ENCODE results near the gene CH25H.
"Not testable (repeated sequence)": the region's sequence is repeated elsewhere in the genome, so short reads cannot be mapped to it uniquely, and the experiment has no call there.

Gene CH25H

DNA sequence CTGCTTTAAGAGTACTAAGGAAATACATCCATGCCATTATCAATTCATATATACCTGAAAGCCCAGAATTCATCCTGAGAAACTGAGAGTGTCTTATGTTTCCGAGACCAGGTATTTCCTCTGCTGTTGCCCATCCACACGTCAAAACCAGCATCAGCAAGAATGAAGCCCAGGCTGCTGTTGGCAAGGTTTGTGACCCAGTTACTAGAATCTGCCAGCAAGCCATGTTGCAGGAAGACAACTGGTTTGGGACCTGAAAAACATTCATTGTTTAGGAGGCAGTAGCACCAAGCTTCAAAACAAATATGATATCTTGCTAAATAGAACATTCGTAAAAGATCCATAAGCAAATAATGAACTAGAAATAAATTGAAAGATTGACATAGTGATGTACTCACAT, 21.0 kb upstream of the CH25H start:
- DNase-seq = no peak

DNA sequence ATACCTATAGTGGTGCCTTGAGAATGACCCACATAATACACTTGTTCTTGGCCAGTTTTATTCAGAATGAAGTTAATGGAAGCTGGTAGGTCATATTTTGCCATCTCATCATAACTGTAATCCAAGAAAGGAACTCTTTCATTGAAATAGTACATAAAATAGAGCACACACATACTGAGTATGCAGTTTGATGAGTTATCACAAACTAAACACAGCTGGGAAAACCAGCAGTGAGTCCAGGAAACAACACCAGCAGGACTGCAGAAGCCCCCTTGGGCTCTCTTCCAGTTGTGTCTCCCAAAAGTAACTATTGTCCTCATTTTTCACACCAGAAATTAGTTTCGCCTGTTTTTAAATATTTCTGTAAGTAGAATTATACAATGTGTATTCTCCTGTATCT, 19.8 kb upstream of the CH25H start:
- DNase-seq = no peak

DNA sequence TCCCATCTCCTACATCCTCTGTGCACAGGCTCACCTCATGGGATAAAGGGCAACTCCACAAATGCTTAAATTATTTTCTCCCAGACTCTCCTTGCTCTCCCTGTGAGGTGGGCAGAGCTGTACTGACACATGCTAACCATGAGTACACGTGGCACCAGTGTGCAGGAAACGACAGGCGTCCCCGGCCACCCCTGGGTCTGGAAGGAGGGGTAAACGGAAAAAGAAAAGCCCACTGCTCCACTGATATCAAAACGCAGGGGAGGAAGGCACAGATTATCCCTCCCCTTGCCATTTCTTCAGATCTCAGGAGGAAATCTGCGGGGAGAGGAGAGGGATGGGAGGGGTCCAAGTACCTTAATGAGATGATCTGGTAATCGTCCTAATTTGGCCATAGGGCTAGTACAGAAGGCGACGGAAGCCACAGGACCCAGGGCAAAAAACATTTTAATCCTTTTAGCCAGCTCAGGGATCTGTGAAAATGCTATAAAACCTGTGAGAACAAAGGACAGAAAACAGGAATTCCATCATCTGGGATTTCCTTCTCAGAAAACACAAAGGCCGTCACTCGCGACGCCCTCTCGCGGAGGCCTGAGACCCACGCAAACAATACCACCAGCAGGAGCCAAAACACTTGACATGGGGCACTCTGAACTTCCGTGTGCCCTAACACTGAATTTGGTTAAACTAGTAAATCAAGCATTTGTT, 17.8 kb upstream of the CH25H start:
- no peak for DNase-seq

DNA sequence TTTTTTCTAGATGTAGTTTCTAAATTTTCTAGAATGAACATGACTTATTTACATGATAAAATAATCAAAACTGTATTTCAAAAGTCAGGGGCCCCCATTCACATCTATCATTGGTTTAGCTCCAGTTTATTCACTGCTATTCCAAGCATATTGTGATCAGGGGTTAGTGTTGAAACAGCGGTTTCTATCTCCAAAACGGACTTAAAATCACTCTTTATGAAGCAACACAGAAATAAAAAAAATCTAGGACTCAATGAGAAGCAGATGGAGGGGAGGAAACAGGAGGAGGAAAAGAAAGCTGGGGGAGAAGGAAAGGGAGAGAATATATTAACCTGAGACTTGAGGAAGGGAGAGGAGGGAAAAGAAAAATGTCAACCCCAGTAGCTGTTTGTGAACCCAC, 14.8 kb upstream of the CH25H start:
- no peak for DNase-seq

DNA sequence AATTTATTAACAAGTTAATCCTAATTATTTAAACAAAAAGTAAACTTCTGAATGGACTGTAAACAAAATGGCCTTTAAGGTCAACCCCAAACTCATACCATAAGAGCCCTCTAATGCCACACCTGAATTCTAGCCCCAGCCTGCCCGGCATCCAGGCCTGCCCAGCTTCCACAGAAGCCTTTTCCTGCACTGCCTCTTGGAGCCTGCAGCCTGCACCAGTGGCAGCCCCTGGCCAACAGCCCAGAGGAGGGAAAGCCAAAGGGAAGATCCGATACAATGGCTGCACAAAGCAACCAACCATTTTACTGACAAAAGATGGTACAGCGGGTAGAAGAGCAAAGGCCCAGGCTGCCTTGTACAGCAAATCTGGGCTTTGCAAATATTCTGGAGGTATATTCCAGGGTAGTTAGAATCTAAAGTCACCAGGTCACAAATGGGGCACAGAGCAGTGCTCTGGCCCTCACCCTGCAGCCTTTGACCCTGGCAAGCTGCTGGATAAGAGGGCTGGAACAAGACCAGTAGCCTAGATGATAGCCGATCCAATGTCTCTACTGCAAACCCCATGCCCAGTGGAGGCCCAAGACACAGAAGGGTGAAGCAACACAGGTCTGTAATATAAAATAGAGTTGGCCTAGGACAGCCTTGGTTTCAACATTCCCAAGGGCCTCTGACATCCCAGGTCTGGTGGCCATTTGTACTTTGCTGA, 12.5 kb upstream of the CH25H start:
- no peak for DNase-seq

DNA sequence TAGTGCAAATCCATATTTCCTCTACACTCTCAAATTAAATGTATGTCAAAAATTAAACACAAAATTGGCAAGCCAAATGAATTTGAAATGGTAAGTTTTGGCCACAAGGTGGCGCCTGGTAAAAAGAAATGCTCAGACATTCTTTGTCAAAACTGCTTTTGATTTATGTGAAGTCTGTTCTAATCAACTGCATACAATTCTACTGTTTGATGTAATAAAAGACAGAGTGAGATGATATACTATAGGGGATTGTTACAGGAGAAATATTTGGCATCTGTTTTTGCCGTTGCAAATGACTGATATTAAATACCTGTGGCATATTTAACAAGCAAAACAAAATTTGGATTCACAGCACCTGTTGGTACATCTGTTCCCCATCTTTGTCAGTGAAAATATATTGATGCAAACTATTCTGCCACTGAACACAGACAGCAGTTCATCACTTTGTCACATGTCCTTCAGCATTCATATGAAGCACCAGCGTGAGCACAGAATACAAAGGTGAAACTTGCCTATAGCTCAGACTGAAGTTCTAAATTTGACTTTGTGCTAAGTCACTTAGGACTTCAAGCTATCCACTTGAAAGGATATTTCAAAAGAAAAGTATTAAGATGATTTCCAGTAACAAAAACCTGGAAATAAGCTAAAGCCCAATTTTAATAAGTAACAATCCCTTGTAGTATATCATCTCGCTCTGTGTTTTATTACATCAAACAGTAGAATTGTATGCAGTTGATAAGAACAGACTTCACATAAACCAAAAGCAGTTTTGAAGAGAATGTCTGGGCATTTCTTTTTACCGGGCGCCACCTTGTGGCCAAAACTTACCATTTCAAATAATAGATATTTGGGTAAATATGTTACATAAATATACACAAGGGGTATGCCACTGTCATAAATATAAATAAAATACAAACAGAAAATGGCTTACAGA, 10.2 kb upstream of the CH25H start:
- DNase-seq = peak; percentile 31

DNA sequence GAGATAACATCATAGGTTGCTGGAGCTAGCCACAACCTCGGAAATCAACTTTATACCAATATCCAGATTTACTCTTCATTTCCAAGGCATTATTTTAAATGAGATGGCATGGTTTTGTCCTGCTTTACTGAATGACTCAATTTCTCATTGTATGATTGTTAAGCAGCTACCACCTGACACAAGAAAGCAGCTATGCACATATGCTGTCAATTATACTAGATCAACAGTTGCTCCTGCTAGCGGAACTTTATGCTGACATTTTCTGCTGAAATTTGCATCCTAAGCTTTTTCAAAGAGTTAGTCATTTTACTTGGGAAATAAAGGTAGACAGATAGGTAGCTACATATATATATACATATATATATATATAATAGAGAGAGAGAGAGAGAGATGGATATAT, 8.9 kb upstream of the CH25H start:
- DNase-seq = no peak

DNA sequence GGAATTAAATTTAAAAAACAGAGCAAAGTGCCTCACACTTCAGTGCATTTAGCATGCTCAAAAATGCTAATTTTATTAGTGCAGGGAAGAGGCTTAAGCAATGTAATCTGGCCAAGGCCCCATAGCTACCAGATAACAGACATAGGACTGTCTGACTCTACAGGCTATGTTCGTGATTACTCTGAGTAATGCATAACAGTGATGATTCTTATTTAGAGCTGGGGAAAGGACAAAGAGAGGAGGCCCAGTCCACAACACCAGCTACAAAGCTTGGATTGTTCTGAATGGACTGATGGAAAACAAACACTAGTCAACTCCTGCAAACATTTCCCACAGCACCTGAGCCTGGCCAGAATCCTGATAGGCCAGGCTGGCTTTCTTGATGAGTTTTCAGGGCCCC, 8.4 kb upstream of the CH25H start:
- DNase-seq = no peak

DNA sequence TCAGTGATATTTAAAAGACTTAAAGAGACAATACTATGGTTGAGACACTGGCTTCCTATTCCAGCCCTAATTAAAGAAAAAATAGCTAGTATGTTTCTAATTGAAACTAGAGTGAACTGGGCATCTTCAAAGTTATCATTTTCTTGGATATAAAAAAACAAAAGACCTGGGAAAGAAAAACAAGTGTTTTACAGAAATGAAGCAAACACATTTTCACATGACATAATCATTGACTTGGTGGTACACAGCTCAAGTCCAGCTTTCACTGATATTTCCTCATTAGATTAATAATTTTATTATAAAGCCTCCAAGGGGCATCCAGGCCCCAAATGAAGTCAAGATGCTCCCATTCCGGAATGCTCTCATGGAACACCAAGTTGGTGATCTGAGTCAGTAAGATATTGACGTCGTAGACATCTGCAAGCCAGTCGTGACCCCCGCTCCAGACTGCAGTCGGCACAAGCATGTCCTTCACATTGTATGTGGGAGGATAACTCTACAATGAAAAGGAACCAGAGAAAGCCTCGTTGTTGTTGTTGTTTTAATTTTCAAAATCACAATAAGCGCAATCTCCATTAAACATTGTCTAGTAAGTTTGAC, 7.5 kb upstream of the CH25H start:
- DNase-seq = no peak

DNA sequence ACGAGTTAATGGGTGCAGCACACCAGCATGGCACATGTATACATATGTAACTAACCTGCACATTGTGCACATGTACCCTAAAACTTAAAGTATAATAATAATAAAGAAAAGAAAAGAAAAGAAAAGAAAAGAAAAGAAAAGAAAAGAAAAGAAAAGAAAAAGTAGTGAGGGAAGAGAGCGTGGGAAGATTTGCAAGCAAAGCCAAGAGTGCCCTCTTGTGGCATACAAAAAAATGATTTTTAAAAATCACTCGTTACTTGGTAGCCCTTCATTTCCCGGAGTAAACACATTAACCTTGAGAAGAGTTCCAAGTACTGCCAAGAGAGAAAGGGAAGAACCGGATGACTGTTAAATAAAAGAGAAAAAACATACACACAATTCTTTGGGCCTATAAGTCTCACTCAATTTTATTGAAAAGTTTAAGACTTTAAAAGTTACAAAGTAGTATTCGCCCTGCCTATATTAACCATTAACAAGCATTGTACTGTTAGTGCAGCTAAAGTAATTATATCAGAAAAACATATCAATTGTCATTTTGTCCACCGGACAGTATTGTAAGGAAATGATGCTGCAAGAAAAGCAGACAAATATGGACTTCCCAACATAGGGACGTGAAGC, 6.2 kb upstream of the CH25H start:
- no peak for DNase-seq

DNA sequence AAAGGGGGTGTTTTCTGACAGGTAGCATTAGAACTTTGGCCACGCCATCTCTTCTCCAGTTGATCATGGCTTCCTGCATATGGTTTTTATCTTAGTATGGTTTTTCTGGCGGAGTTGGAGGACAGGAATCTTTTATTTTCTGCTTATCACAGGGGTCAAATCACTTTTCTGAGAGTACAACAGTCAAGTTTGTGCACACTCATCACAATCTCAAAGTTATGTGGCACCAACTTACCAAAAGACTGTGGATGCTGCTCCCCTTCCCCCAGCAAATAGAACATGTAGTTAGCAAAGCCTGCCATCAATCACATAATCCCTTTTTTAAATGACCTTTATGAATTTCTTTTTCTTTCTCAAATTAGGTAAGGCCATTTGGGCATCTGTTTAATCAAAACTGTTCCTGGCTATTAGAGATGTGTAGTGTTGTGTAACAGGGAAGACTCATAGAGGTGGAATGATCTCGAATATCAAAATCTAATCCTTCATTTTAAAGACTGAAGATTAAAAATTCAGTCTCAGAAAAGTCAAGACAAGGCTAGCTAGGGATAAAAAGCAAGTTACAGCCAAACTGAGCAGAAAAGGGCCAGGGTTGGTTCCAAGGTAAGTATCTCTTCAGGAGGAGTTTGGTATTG, 3.8 kb upstream of the CH25H start:
- no peak for DNase-seq

DNA sequence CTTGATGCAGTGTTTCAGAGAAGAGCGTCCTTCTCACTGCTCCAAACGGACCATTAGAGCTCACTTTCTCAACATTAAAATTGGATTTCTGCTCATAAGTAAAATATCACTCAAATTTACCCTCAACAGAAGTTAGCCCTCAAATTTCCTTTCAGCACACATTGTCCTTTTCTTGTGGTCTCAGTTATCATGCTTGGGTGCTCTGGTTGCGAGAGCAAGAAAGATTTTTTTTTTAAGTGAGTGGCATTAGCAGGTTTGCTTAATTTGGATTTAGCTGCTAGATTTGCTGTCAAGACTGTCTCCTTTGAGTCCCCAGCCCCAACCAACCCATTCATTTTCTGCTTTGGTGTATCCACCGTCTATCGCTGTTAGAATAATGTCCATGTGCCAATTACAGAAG, 2.6 kb upstream of the CH25H start:
- DNase-seq = no peak

DNA sequence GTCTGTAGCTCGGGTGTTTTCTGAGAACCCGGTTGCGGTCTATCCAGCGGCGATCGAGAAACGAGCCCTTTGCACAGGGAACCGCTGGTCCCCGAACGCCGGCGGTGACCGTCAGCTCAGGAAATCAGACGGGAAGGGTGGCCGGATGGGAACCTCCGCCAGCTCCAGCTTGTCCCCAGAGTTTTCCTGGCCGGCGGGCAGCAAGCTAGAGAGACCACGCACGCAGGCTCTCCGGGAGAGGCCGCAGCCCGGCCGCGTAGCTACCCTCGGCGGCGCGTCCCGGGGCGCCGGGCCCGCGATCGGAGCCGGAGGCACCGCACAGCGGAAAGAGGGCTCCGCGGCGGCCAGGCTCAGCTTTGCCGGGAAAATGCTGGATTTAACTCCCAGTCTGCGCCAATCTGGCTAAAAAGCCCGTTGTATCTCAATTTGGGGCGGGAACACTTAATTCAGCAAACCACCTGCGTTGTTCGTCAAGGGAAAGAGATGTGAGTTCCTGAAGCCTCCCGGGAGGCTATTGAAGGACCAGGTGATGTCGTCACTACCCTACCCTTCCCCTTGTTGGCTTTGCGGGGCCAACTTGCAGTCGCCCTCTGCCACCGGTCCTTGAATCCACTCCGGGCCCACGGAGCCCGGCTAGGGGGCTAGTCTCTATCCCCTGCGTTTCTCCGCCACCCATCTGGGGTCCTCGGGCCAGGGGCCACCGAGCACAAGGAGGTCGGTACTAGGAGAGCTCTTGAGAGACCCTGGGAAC, 859 bp upstream of the CH25H start:
- DNase-seq = peak; percentile 7

DNA sequence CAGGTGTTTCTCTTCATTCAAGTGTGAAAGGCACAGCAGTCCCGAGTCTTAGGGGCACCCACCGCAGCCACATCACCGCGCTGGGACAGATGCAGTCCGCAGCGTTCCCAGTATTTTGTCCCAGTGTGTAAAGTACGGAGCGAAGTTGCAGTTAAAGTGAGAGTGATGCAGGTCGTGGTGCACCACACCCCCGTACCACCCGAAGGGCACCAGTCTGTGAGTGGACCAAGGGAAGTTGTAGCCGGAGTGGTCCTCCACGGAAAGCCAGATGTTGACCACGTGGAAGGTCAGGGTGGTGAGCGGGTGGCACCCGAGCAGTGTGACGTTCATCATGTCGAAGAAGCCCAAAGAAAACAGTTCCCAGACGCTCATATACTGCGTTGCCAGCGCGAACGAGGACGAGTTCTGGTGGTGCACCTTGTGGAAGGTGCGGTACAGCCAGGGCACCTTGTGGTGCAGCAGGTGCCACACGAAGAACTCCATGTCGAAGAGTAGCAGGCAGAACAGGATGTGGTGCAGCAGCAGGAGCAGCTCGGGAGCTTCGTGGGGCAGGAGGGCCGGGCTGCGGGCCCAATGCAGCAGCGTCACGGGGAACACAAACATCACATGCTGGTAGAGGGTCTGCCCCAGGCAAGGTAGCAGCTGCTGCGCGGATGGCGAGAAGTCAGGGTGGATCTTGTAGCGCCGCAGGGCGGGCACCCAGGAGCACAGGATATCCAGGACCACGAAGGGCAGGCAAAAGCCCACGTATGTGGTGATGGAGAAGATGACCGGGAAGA, 526 bp downstream of the CH25H start:
- peak; percentile 31 for DNase-seq

DNA sequence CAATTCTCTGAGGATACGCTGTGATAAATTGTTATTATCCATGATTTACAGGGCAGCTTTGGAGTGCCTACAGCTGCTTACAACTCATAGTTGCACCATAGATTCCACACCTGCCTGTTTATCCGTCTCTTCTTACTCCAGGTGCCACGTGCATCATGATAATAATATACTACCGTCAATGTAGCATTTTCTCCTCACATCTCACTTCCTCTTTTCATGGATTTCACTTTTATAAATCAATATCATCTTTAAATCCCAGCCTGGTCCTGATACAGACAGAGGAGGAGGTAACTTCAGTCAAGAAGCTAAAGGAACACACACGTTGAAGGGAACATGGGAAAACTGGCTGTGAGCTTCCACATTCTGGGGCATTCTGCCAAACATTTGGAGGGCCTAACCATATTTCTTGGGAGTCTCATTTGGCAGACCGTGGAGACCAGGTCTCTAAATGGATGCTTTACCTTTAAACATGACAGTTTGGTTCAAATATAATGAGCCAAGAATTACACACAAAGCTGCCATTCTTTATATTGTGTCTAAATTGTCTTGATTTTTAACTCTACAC, 2.4 kb downstream of the CH25H start:
- DNase-seq = no peak

DNA sequence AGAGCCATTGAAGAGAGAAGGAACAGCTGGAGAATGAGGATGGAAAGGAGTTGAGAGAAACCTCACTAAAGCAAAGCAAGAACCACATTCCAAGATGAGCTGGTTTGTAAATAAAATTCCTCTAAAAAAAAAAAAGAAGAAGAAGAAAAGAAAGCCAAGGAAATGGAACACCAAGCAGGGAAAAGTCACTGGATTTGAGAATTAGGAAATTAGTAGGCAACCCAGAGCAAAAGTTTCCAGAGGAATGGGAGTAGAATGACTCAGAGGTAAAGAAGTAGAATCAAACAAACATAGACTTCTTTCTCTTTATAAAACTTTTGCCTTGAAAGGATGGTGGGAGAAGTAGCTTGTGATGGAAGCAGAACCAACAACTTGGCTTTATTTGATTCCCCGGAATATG, 3.9 kb downstream of the CH25H start:
- no peak for DNase-seq

DNA sequence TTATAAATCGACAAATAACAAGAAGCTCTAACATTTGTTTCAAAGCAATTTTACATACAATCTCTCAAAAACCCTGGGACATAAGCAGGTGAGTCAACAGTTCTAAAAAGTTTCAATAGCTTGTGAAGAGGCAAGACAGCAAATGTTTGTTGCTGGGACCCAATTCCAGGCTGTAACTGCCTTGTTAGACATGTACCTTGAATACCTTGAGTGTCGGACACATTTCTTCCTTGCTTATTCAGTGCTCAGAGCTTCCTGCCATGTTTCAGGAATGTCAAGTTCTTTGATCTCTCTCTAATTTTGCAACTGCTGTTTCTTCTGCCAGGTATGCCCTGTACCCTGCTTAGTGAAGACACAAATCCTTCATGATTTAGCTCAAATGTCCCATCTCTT, 5.1 kb downstream of the CH25H start:
- no peak for DNase-seq

DNA sequence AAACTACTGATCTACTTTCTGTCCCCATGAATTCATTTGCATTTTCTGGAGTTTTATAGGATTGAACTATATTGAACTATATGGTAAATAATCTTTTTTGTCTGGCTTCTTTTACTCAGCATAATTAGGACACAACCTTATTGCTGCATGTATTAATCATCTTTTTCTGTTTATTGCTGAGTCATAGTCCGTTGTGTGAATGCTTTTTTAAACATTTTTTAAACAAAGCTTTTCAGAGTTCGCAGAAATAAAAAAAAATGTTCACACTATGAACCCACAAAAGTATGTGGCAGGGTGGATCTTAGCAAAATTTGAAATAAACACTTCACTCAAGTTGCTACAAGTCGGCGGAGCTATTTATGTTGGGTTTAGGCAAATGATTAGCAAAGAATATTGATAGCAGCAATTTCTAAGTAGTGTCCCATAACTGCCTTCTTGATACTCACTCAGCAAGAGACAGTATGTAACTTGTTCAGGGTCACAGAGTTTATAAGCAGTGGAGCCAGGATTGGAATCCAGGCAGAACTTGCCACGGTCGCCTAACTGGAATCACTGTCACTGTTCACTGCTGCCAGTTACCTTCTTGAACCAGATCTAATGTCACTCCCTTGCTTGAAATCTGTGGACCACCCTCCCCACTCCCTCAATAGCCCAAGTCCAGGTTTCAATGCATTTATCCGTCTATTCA, 5.6 kb downstream of the CH25H start:
- no peak for DNase-seq

DNA sequence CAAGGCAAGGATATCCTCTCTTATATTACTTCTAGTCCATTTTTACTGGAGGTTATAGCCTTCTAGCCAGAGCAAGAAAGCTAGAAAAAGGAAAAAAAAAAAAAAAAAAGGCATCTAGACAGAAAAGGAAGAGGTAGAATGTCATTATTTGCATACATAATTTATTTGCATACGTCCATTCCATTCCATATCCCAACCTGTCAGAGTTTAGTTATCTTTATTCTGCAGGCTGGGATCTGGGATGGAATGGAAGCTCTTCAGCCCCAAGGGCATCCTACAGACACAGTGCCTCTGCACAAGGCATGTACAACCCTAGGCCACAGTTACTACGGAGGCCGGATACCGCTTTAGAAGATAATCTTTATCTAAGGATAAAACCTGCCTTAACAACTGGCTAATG, 9.6 kb downstream of the CH25H start:
- no peak for DNase-seq

DNA sequence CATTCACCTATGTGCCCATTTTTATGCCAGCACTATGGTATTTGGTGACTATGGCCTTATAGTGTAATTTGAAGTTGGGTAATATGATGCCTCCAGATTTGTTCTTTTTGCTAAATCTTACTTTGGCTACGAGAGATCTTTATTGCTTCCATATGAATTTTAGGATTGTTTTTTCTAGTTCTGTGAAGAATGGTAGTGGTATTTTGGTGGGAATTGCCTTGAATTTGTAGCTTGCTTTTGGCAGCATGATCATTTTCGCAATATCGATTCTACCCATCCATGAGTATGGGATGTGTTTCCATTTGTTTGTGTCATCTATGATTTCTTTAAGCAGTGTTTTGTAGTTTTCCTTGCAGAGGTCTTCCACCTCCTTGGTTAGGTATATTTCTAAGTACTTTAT, 15.8 kb downstream of the CH25H start:
- not testable (repeated sequence) for DNase-seq

Measured in activated effector memory CD4-positive, alpha-beta T cell treated with Interleukin-2 at 50 U/mL for 16 hours (primary cell).